Mesenchymal stem cell (in vitro differentiated cells and primary cell): ENCODE data around the gene PWP1.

Experiments
- DNase-seq: peaks from one replicate; pipeline ENCODE4 v3.0.0-alpha.2; 2013
- H2AFZ ChIP-seq: one replicate; pipeline ENCODE4 v1.6.1; 2013; ENCODE audit warnings: low read depth, mild to moderate bottlenecking, control low read depth, inconsistent platforms, low read length, moderate library complexity
- H2AK5ac ChIP-seq: 2 replicates; pipeline ENCODE4 v1.6.1; 2013; ENCODE audit warnings: low read length, moderate library complexity, mild to moderate bottlenecking, inconsistent platforms; ENCODE audit not compliant: severe bottlenecking
- H2BK120ac ChIP-seq: one replicate; pipeline ENCODE4 v1.6.1; 2013; ENCODE audit warnings: low read depth, mild to moderate bottlenecking, inconsistent platforms, low read length, moderate library complexity
- H2BK12ac ChIP-seq, 2 experiments: one replicate each; pipeline ENCODE4 v1.6.1; 2013; ENCODE audit warnings: inconsistent platforms in 2 of 2, low read length in 2 of 2, mild to moderate bottlenecking in 2 of 2, moderate library complexity in 2 of 2, control low read depth in 1 of 2
- H2BK15ac ChIP-seq: one replicate; pipeline ENCODE4 v1.6.1; 2013; ENCODE audit warnings: mild to moderate bottlenecking, low read depth, inconsistent platforms; ENCODE audit not compliant: poor library complexity, severe bottlenecking
- H2BK5ac ChIP-seq: 2 replicates; pipeline ENCODE4 v1.6.1; 2013; ENCODE audit warnings: low read depth, mild to moderate bottlenecking, low read length, control low read depth, inconsistent platforms; ENCODE audit not compliant: poor library complexity, severe bottlenecking
- H3K14ac ChIP-seq, 2 experiments: one replicate each; pipeline ENCODE4 v1.6.1; 2013; ENCODE audit warnings: inconsistent platforms in 2 of 2, low read length in 2 of 2, control low read depth in 1 of 2, mild to moderate bottlenecking in 1 of 2, moderate library complexity in 1 of 2
- H3K18ac ChIP-seq, 2 experiments: one replicate each; pipeline ENCODE4 v1.6.1; 2013; ENCODE audit warnings: inconsistent platforms in 2 of 2, low read length in 2 of 2, control low read depth in 1 of 2, low read depth in 1 of 2, mild to moderate bottlenecking in 1 of 2
- H3K23ac ChIP-seq, 2 experiments: one replicate each; pipeline ENCODE4 v1.6.1; 2013; ENCODE audit warnings: inconsistent platforms in 2 of 2, low read length in 2 of 2, mild to moderate bottlenecking in 2 of 2, moderate library complexity in 2 of 2, control low read depth in 1 of 2
- H3K27ac ChIP-seq: 2 replicates; pipeline ENCODE4 v1.5.1; 2013; ENCODE audit warnings: mild to moderate bottlenecking, moderate library complexity, low read length, control low read depth, inconsistent platforms; ENCODE audit not compliant: poor library complexity, severe bottlenecking
- H3K27me3 ChIP-seq, 2 experiments: 2 replicates each; pipeline versions ENCODE4 v1.6.1 to v1.7.0; 2013; ENCODE audit warnings: low read length in 2 of 2, mild to moderate bottlenecking in 2 of 2, moderate library complexity in 2 of 2, control low read depth in 1 of 2, inconsistent platforms in 1 of 2; ENCODE audit not compliant: control insufficient read depth in 1 of 2, insufficient read depth in 1 of 2
- H3K36me3 ChIP-seq, 2 experiments: 2 replicates each; pipeline versions ENCODE4 v1.6.1 to v1.7.0; 2013; ENCODE audit warnings: low read length in 2 of 2, control low read depth in 1 of 2, inconsistent platforms in 1 of 2, low read depth in 1 of 2, mild to moderate bottlenecking in 1 of 2; ENCODE audit not compliant: insufficient read depth in 2 of 2, control insufficient read depth in 1 of 2
- H3K4ac ChIP-seq, 2 experiments: one replicate each; pipeline ENCODE4 v1.6.1; 2013; ENCODE audit warnings: inconsistent platforms in 2 of 2, low read length in 2 of 2, mild to moderate bottlenecking in 2 of 2, moderate library complexity in 2 of 2, control low read depth in 1 of 2, low read depth in 1 of 2
- H3K4me1 ChIP-seq: 2 replicates; pipeline ENCODE4 v1.6.1; 2013; ENCODE audit warnings: low read depth, low read length, control low read depth; ENCODE audit not compliant: control insufficient read depth, insufficient read depth
- H3K4me2 ChIP-seq: 2 replicates; pipeline ENCODE4 v1.6.1; 2013; ENCODE audit warnings: low read length, mild to moderate bottlenecking, inconsistent platforms; ENCODE audit not compliant: poor library complexity, severe bottlenecking
- H3K4me3 ChIP-seq, 2 experiments: 2 replicates each; pipeline versions ENCODE4 v1.5.1 to v1.7.0; 2013; ENCODE audit warnings: low read length in 2 of 2, mild to moderate bottlenecking in 2 of 2, control low read depth in 1 of 2, low read depth in 1 of 2; ENCODE audit not compliant: insufficient read depth in 1 of 2
- H3K79me1 ChIP-seq: replicated peaks from 2 replicates; pipeline ENCODE4 v1.6.1; 2013; ENCODE audit warnings: mild to moderate bottlenecking, control low read depth, low read length, inconsistent platforms; ENCODE audit not compliant: poor library complexity, severe bottlenecking
- H3K9ac ChIP-seq: 2 replicates; pipeline ENCODE4 v1.7.0; 2013; ENCODE audit warnings: mild to moderate bottlenecking, low read length, moderate library complexity
- H3K9me3 ChIP-seq: 2 replicates; pipeline ENCODE4 v1.7.0; 2013; ENCODE audit warnings: mild to moderate bottlenecking, low read length; ENCODE audit not compliant: control insufficient read depth
- H4K8ac ChIP-seq: one replicate; pipeline ENCODE4 v1.6.1; 2013; ENCODE audit warnings: inconsistent platforms, mild to moderate bottlenecking, low read length, moderate library complexity
- H4K91ac ChIP-seq: one replicate; pipeline ENCODE4 v1.6.1; 2013; ENCODE audit warnings: mild to moderate bottlenecking, low read length, inconsistent platforms
- WGBS: methylation state at CpG from one replicate; pipeline ENCODE4 v1.1.7; 2013; ENCODE audit warnings: mixed read lengths; 5-methylcytosine and 5-hydroxymethylcytosine counted together

The PWP1 gene

DNA sequence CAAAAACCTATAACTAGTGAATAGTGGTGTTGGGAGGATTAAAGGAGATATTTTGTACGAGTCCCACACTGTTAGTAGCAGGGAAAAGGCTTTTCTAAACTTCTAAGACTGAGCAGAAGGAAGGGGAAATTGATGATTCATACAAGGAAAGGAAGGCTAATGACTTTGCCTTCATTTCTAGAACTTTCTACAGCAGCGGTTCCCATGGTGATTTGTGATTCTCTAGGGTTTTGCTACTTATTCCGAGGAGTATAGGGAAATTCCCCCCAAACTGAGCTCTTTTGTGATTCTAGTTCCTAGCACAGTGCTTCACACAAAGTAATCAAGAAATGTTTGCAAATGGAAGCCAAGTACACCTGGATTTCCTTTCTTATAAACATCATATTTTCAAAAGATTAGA is 23.8 kb upstream of the PWP1 start:
- DNase-seq: no peak
- H2AFZ ChIP-seq: no peak overlapping the region
- H3K27ac ChIP-seq: no peak overlapping the region
- H2BK15ac ChIP-seq: no peak overlapping the region
- no peaks in the 10 kb centered on the region for H3K9me3 ChIP-seq
- H3K27me3 ChIP-seq: peaks cover 0 to 36% of the 10 kb centered on the region in 2 experiments
- H2BK12ac ChIP-seq: no peak overlapping the region
- H3K9ac ChIP-seq: no peak overlapping the region
- no peak overlapping the region for H3K14ac ChIP-seq
- no peak overlapping the region for H3K4me2 ChIP-seq
- no peaks in the 10 kb centered on the region for H3K4me1 ChIP-seq
- no peak overlapping the region for H2BK120ac ChIP-seq
- H4K91ac ChIP-seq: no peak overlapping the region
- no peak overlapping the region for H3K23ac ChIP-seq
- H3K79me1 ChIP-seq: no peaks in the 10 kb centered on the region
- no peak overlapping the region for H3K18ac ChIP-seq
- WGBS: 75% methylated on average over 3 of the region's 3 CpGs
- no peak overlapping the region for H4K8ac ChIP-seq
- no peak overlapping the region for H3K4me3 ChIP-seq
- H2BK5ac ChIP-seq: no peak overlapping the region
- H3K36me3 ChIP-seq: no peaks in the 10 kb centered on the region
- no peak overlapping the region for H2AK5ac ChIP-seq
- H3K4ac ChIP-seq: no peak overlapping the region

GRCh38 chr12:107662484-107662883 is 23.1 kb upstream of the PWP1 start:
- DNase-seq: no peak
- H3K9me3 ChIP-seq: no peaks in the 10 kb centered on the region
- H2AFZ ChIP-seq: no peak overlapping the region
- H2BK5ac ChIP-seq: no peak overlapping the region
- no peak overlapping the region for H3K14ac ChIP-seq
- no peak overlapping the region for H3K4me3 ChIP-seq
- H4K8ac ChIP-seq: no peak overlapping the region
- 79% methylated on average over 6 of the region's 6 CpGs for WGBS
- no peaks in the 10 kb centered on the region for H3K36me3 ChIP-seq
- peaks cover 0 to 39% of the 10 kb centered on the region in 2 experiments for H3K27me3 ChIP-seq
- no peak overlapping the region for H3K18ac ChIP-seq
- no peak overlapping the region for H3K4me2 ChIP-seq
- no peak overlapping the region for H2BK15ac ChIP-seq
- no peak overlapping the region for H4K91ac ChIP-seq
- no peak overlapping the region for H2BK12ac ChIP-seq
- H2AK5ac ChIP-seq: no peak overlapping the region
- no peak overlapping the region for H3K9ac ChIP-seq
- no peak overlapping the region for H2BK120ac ChIP-seq
- H3K4me1 ChIP-seq: no peaks in the 10 kb centered on the region
- no peak overlapping the region for H3K4ac ChIP-seq
- no peaks in the 10 kb centered on the region for H3K79me1 ChIP-seq
- H3K27ac ChIP-seq: no peak overlapping the region
- H3K23ac ChIP-seq: no peak overlapping the region

GRCh38 chr12:107663277-107663676 is 22.3 kb upstream of the PWP1 start:
- Histone ChIP-seq H3K18ac (no peak overlapping the region), H3K9me3 (no peaks in the 10 kb centered on the region), H4K91ac (no peak overlapping the region), H3K9ac (no peak overlapping the region), H3K4ac (no peak overlapping the region), H2AFZ (no peak overlapping the region), H4K8ac (no peak overlapping the region), H3K4me2 (no peak overlapping the region), H3K79me1 (no peaks in the 10 kb centered on the region), H2BK15ac (no peak overlapping the region), H2BK120ac (no peak overlapping the region), H3K4me3 (no peak overlapping the region), H3K14ac (no peak overlapping the region), H2BK5ac (no peak overlapping the region), H3K4me1 (no peaks in the 10 kb centered on the region), H3K36me3 (no peaks in the 10 kb centered on the region), H3K27ac (no peak overlapping the region), H3K27me3 (peaks cover 1 to 47% of the 10 kb centered on the region in 2 experiments), H2AK5ac (no peak overlapping the region), H3K23ac (no peak overlapping the region), H2BK12ac (no peak overlapping the region)
- DNase-seq: no peak
- WGBS: 68% methylated on average over 5 of the region's 6 CpGs

DNA sequence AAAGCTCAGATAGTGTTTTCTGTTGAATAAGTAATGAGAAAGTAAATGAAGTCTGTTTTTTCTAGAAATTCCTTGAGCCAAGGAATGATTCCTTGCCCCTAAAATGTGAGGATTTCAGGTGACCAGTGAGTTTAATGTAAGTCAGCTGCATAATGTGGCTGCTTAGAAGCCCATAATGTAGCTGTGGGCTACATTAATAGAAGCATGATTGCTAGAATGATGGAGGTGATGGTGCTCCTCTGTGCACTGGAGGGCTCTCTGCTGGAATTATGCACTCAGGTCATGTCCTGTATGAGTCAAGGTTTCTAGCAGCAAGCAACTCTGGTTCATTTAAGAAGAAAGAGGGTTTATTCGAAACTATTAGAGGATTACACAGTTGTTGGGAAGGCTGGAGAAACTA is 19.6 kb upstream of the PWP1 start:
- no peak overlapping the region for H4K8ac ChIP-seq
- no peak overlapping the region for H3K23ac ChIP-seq
- H3K27ac ChIP-seq: no peak overlapping the region
- no peaks in the 10 kb centered on the region for H3K79me1 ChIP-seq
- H2AK5ac ChIP-seq: no peak overlapping the region
- no peak overlapping the region for H3K18ac ChIP-seq
- no peak overlapping the region for H4K91ac ChIP-seq
- H2BK120ac ChIP-seq: no peak overlapping the region
- no peak overlapping the region for H3K4me3 ChIP-seq
- no peak overlapping the region for H3K14ac ChIP-seq
- H3K4ac ChIP-seq: no peak overlapping the region
- H3K4me2 ChIP-seq: no peak overlapping the region
- no peak overlapping the region for H2BK15ac ChIP-seq
- no peak overlapping the region for H2BK12ac ChIP-seq
- H2BK5ac ChIP-seq: no peak overlapping the region
- H3K27me3 ChIP-seq: peaks cover 11 to 74% of the 10 kb centered on the region in 2 experiments
- H3K9ac ChIP-seq: no peak overlapping the region
- no peak overlapping the region for H2AFZ ChIP-seq
- no peaks in the 10 kb centered on the region for H3K36me3 ChIP-seq
- DNase-seq: no peak
- 90% methylated on average over 1 of the region's 1 CpG for WGBS
- no peaks in the 10 kb centered on the region for H3K4me1 ChIP-seq
- H3K9me3 ChIP-seq: no peaks in the 10 kb centered on the region
